ENCODE results near the gene L3HYPDH. TPM values are rescaled to one million over a fixed set of nuclear protein-coding genes. Genes with fewer than 3 reads are reported as not detected.

Gene L3HYPDH
- total and polyA plus RNA-seq, 2 donors (not counting 3 experiments of a cell fraction or from before 2014, with no cell fraction given): 26.2 to 30.2 TPM

GRCh38 chr14:59424341-59425071 lies 59.7 kb downstream of the L3HYPDH start:
- H3K9me1 ChIP-seq (replicated peaks; ENCODE audit: control insufficient read depth, extremely low read depth, insufficient read depth, low read length): no peaks in the 10 kb centered on the region
- intact Hi-C loops (cut with micrococcal nuclease): no loop called here

More at GRCh38 chr14:59424341-59425071, 59.7 kb downstream of the L3HYPDH start:
- Histone ChIP-seq H3K4me1 (ENCODE audit: control insufficient read depth, extremely low read depth, insufficient read depth, low read length) (peaks cover 11% of the 10 kb centered on the region), H4K20me1 (replicated peaks; ENCODE audit: control insufficient read depth, extremely low read depth, insufficient read depth, low read length) (no peaks in the 10 kb centered on the region), H3K9me3 (replicated peaks; ENCODE audit: control insufficient read depth, insufficient read depth, low read length) (no peaks in the 10 kb centered on the region), H3K9ac (replicated peaks; ENCODE audit: extremely low read depth, insufficient read depth, low read length) (no peak overlapping the region), H3K4me2 (ENCODE audit: insufficient read depth, low read length) (no peak overlapping the region), H3K27me3 (ENCODE audit: control insufficient read depth in 2 of 2, insufficient read depth in 2 of 2, low read length in 2 of 2) (no peaks in the 10 kb centered on the region), H3K79me2 (ENCODE audit: control insufficient read depth, insufficient read depth, low read length) (no peaks in the 10 kb centered on the region), H3K27ac (ENCODE audit: insufficient read depth, low read depth, low read length) (no peak overlapping the region), H3K36me3 (ENCODE audit: control insufficient read depth in 2 of 2, extremely low read depth in 1 of 2, insufficient read depth in 2 of 2, low read length in 2 of 2) (no peaks in the 10 kb centered on the region), H3K4me3 (replicated peaks in 1 of 3; ENCODE audit: insufficient read depth in 1 of 3, low read depth in 1 of 3, low read length in 3 of 3) (no peak overlapping the region), H2AFZ (ENCODE audit: low read depth, low read length) (no peak overlapping the region)
- FAIRE-seq: no peak
- BruUV-seq (replicated peaks): no TSS peak
- no peak for TF ChIP-seq MYC (IDR thresholded peaks at IDR 0.05; ENCODE audit: low read depth, low read length)
- TF ChIP-seq FOS (IDR thresholded peaks at IDR 0.05; ENCODE audit: borderline replicate concordance, insufficient read depth, low read length): no peak
- no peak for TF ChIP-seq MAX (IDR thresholded peaks at IDR 0.05; ENCODE audit: insufficient read depth, insufficient read length)
- no peak for TF ChIP-seq EZH2 (IDR thresholded peaks at IDR 0.05; ENCODE audit: borderline replicate concordance, low read depth, low read length, severe bottlenecking)
- no peak for TF ChIP-seq POLR2A (IDR thresholded peaks at IDR 0.05; ENCODE audit: low read depth, low read length)
- TF ChIP-seq CTCF (IDR thresholded peaks at IDR 0.05; ENCODE audit: extremely low read depth in 1 of 2, insufficient read depth in 1 of 2, low read depth in 1 of 2, low read length in 2 of 2): no peak
- TF ChIP-seq JUN (IDR thresholded peaks at IDR 0.05; ENCODE audit: borderline replicate concordance, insufficient read depth, insufficient read length, low read depth): no peak
- TF ChIP-seq POLR2AphosphoS5 (IDR thresholded peaks at IDR 0.05; ENCODE audit: insufficient read depth, low read depth, low read length): no peak
- TF ChIP-seq GATA2 (IDR thresholded peaks at IDR 0.05; ENCODE audit: insufficient read depth, insufficient read length, low read depth, low read length): no peak
- CTCF ChIA-PET: interaction anchor here (1.0 to 1.9 kb wide), 4 partner anchors 19 to 299 kb away, joined by 3 to 7 read pairs (median 3); partner anchors contain the start of gene DAAM1
- dilution Hi-C loops (cut with MboI; ENCODE audit: extremely low pct_ligation_motif_present, low sequenced_read_pairs): no loop called here
- no peak for DNase-seq (ENCODE audit: low read depth, low spot score)
- POLR2A ChIA-PET: no interaction called here

Other genes starting within 250 kb of the L3HYPDH start
- 3.4 and 3.7 TPM in 2 replicates for gene GPR135, start 19.0 kb downstream of the L3HYPDH start, total RNA-seq
- 0.80 and 0.97 TPM in 2 replicates for gene GPR135, start 19.0 kb downstream of the L3HYPDH start, polyA plus RNA-seq
- 30.8 and 39.8 TPM in 2 replicates for gene JKAMP, start 109 bp upstream of the L3HYPDH start, total RNA-seq
- 160 and 203 TPM in 2 replicates for gene JKAMP, start 109 bp upstream of the L3HYPDH start, polyA plus RNA-seq
- not detected in 2 replicates for gene CCDC175, start 92.4 kb upstream of the L3HYPDH start, total RNA-seq
- gene CCDC175, start 92.4 kb upstream of the L3HYPDH start, polyA plus RNA-seq: not detected in 2 replicates

All from endothelial cell of umbilical vein (primary cell).